HEK293T (cell line): Measurements from ENCODE around the gene LUZP1.

Experiments used
- BHLHE40 ChIP-seq: fragments of 450-650 bp; IDR thresholded peaks from 2 replicates; pipeline ENCODE4 v1.6.1; 2016; ENCODE audit warnings: mild to moderate bottlenecking, moderate library complexity, borderline replicate concordance
- CTBP1 ChIP-seq: fragments of 450-650 bp; IDR thresholded peaks from 2 replicates; pipeline ENCODE4 v1.6.1; 2016; ENCODE audit warnings: borderline replicate concordance
- ELF4 ChIP-seq: fragments of 450-650 bp; IDR thresholded peaks from 2 replicates; pipeline ENCODE4 v1.6.1; 2017; ENCODE audit warnings: antibody characterized with exemption
- FOXA1 ChIP-seq: fragments of 450-650 bp; IDR thresholded peaks from 2 replicates; pipeline ENCODE4 v1.6.1; 2016; ENCODE audit warnings: mild to moderate bottlenecking
- FOXM1 ChIP-seq: fragments of 450-650 bp; IDR thresholded peaks from 2 replicates; pipeline ENCODE4 v1.6.1; 2017; ENCODE audit warnings: mild to moderate bottlenecking, borderline replicate concordance
- L3MBTL2 ChIP-seq: fragments of 450-650 bp; conservative IDR thresholded peaks from 2 replicates; pipeline ENCODE4 v1.6.1; 2016; ENCODE audit warnings: mild to moderate bottlenecking
- TARDBP ChIP-seq: fragments of 450-650 bp; IDR thresholded peaks from 2 replicates; pipeline ENCODE4 v1.6.1; 2016
- ZNF384 ChIP-seq: fragments of 450-650 bp; IDR thresholded peaks from 2 replicates; pipeline ENCODE4 v1.6.1; 2016

DNA sequence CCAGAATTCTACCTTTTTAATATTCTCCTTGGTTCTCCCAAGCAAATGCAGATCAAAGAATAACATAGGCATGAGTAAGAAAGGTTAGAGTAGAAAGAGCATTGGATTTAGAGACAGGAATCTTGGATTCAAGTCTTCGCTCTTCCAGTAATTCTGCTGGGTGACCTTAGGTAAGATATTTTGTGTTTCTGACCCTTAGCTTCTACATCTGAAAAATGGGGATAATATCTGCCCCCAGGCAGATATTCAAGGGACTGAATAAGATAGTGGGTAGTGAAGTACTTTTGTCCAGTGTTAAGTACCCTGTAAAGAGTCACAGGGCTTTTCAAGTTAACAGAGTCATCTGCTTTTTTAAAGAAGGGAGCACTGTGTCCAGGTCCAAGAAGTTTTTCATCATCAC, 78.6 kb downstream of the LUZP1 start:
- TF ChIP-seq FOXM1 = no peak
- no peak for TF ChIP-seq TARDBP
- TF ChIP-seq BHLHE40 = no peak
- no peak for TF ChIP-seq CTBP1
- TF ChIP-seq ZNF384 = no peak
- no peak for TF ChIP-seq ELF4
- no peak for TF ChIP-seq L3MBTL2
- TF ChIP-seq FOXA1 = no peak
